ENCODE measurements around the gene PROB1. TPM values are rescaled to one million over a fixed set of nuclear protein-coding genes. Genes with fewer than 3 reads are reported as not detected.
"Not testable (repeated sequence)": the region's sequence is repeated elsewhere in the genome, so short reads cannot be mapped to it uniquely, and the experiment has no call there.

Gene PROB1
- total RNA-seq, 1 donor: 0.99 TPM

- DNase-seq (ENCODE audit: low read depth): no peak
- H3K4me3 ChIP-seq (ENCODE audit: low read depth, low read length): no peak overlapping the region
- no peak for TF ChIP-seq CTCF (IDR thresholded peaks at IDR 0.05; ENCODE audit: insufficient read depth, low read length)
Measured at GRCh38 chr5:139368613-139369012, 26.3 kb downstream of the PROB1 start.

GRCh38 chr5:139364466-139364865 lies 30.4 kb downstream of the PROB1 start:
- H3K4me3 ChIP-seq (ENCODE audit: low read depth, low read length): no peak overlapping the region
- TF ChIP-seq CTCF (IDR thresholded peaks at IDR 0.05; ENCODE audit: insufficient read depth, low read length): no peak
- no peak for DNase-seq (ENCODE audit: low read depth)

- no peak for DNase-seq (ENCODE audit: low read depth)
- no peak overlapping the region for H3K4me3 ChIP-seq (ENCODE audit: low read depth, low read length)
- no peak for TF ChIP-seq CTCF (IDR thresholded peaks at IDR 0.05; ENCODE audit: insufficient read depth, low read length)
Measured at GRCh38 chr5:139363937-139364336, 31.0 kb downstream of the PROB1 start.

GRCh38 chr5:139361835-139362429 lies 33.0 kb downstream of the PROB1 start:
- H3K4me3 ChIP-seq (ENCODE audit: low read depth, low read length): no peak overlapping the region
- no peak for DNase-seq (ENCODE audit: low read depth)
- TF ChIP-seq CTCF (IDR thresholded peaks at IDR 0.05; ENCODE audit: insufficient read depth, low read length): no peak

GRCh38 chr5:139360384-139360783 lies 34.5 kb downstream of the PROB1 start:
- H3K4me3 ChIP-seq (ENCODE audit: low read depth, low read length): no peak overlapping the region
- DNase-seq (ENCODE audit: low read depth): no peak
- no peak for TF ChIP-seq CTCF (IDR thresholded peaks at IDR 0.05; ENCODE audit: insufficient read depth, low read length)

- TF ChIP-seq CTCF (IDR thresholded peaks at IDR 0.05; ENCODE audit: insufficient read depth, low read length): no peak
- DNase-seq (ENCODE audit: low read depth): no peak
- no peak overlapping the region for H3K4me3 ChIP-seq (ENCODE audit: low read depth, low read length)
Measured at GRCh38 chr5:139358064-139358463, 36.8 kb downstream of the PROB1 start.

- H3K4me3 ChIP-seq (ENCODE audit: low read depth, low read length); DNase-seq (ENCODE audit: low read depth): not testable (repeated sequence)
Measured at GRCh38 chr5:139355900-139356299, 39.0 kb downstream of the PROB1 start.

Data from fibroblast of the aortic adventitia (primary cell).